Mesenchymal stem cell (in vitro differentiated cells and primary cell): ENCODE data around the gene TTC21A.
A peak's percentile ranks its signal among the peaks of the same experiment; 100 is the strongest.

Source experiments
- DNase-seq: peaks from one replicate; pipeline ENCODE4 v3.0.0-alpha.2; 2013
- H2AFZ ChIP-seq: one replicate; pipeline ENCODE4 v1.6.1; 2013; ENCODE audit warnings: low read depth, mild to moderate bottlenecking, control low read depth, inconsistent platforms, low read length, moderate library complexity
- H2AK5ac ChIP-seq: 2 replicates; pipeline ENCODE4 v1.6.1; 2013; ENCODE audit warnings: low read length, moderate library complexity, mild to moderate bottlenecking, inconsistent platforms; ENCODE audit not compliant: severe bottlenecking
- H2BK120ac ChIP-seq: one replicate; pipeline ENCODE4 v1.6.1; 2013; ENCODE audit warnings: low read depth, mild to moderate bottlenecking, inconsistent platforms, low read length, moderate library complexity
- H2BK12ac ChIP-seq, 2 experiments: one replicate each; pipeline ENCODE4 v1.6.1; 2013; ENCODE audit warnings: inconsistent platforms in 2 of 2, low read length in 2 of 2, mild to moderate bottlenecking in 2 of 2, moderate library complexity in 2 of 2, control low read depth in 1 of 2
- H2BK15ac ChIP-seq: one replicate; pipeline ENCODE4 v1.6.1; 2013; ENCODE audit warnings: mild to moderate bottlenecking, low read depth, inconsistent platforms; ENCODE audit not compliant: poor library complexity, severe bottlenecking
- H2BK5ac ChIP-seq: 2 replicates; pipeline ENCODE4 v1.6.1; 2013; ENCODE audit warnings: low read depth, mild to moderate bottlenecking, low read length, control low read depth, inconsistent platforms; ENCODE audit not compliant: poor library complexity, severe bottlenecking
- H3K14ac ChIP-seq, 2 experiments: one replicate each; pipeline ENCODE4 v1.6.1; 2013; ENCODE audit warnings: inconsistent platforms in 2 of 2, low read length in 2 of 2, control low read depth in 1 of 2, mild to moderate bottlenecking in 1 of 2, moderate library complexity in 1 of 2
- H3K18ac ChIP-seq, 2 experiments: one replicate each; pipeline ENCODE4 v1.6.1; 2013; ENCODE audit warnings: inconsistent platforms in 2 of 2, low read length in 2 of 2, control low read depth in 1 of 2, low read depth in 1 of 2, mild to moderate bottlenecking in 1 of 2
- H3K23ac ChIP-seq, 2 experiments: one replicate each; pipeline ENCODE4 v1.6.1; 2013; ENCODE audit warnings: inconsistent platforms in 2 of 2, low read length in 2 of 2, mild to moderate bottlenecking in 2 of 2, moderate library complexity in 2 of 2, control low read depth in 1 of 2
- H3K27ac ChIP-seq: 2 replicates; pipeline ENCODE4 v1.5.1; 2013; ENCODE audit warnings: mild to moderate bottlenecking, moderate library complexity, low read length, control low read depth, inconsistent platforms; ENCODE audit not compliant: poor library complexity, severe bottlenecking
- H3K27me3 ChIP-seq, 2 experiments: 2 replicates each; pipeline versions ENCODE4 v1.6.1 to v1.7.0; 2013; ENCODE audit warnings: low read length in 2 of 2, mild to moderate bottlenecking in 2 of 2, moderate library complexity in 2 of 2, control low read depth in 1 of 2, inconsistent platforms in 1 of 2; ENCODE audit not compliant: control insufficient read depth in 1 of 2, insufficient read depth in 1 of 2
- H3K36me3 ChIP-seq, 2 experiments: 2 replicates each; pipeline versions ENCODE4 v1.6.1 to v1.7.0; 2013; ENCODE audit warnings: low read length in 2 of 2, control low read depth in 1 of 2, inconsistent platforms in 1 of 2, low read depth in 1 of 2, mild to moderate bottlenecking in 1 of 2; ENCODE audit not compliant: insufficient read depth in 2 of 2, control insufficient read depth in 1 of 2
- H3K4ac ChIP-seq, 2 experiments: one replicate each; pipeline ENCODE4 v1.6.1; 2013; ENCODE audit warnings: inconsistent platforms in 2 of 2, low read length in 2 of 2, mild to moderate bottlenecking in 2 of 2, moderate library complexity in 2 of 2, control low read depth in 1 of 2, low read depth in 1 of 2
- H3K4me1 ChIP-seq: 2 replicates; pipeline ENCODE4 v1.6.1; 2013; ENCODE audit warnings: low read depth, low read length, control low read depth; ENCODE audit not compliant: control insufficient read depth, insufficient read depth
- H3K4me2 ChIP-seq: 2 replicates; pipeline ENCODE4 v1.6.1; 2013; ENCODE audit warnings: low read length, mild to moderate bottlenecking, inconsistent platforms; ENCODE audit not compliant: poor library complexity, severe bottlenecking
- H3K4me3 ChIP-seq, 2 experiments: 2 replicates each; pipeline versions ENCODE4 v1.5.1 to v1.7.0; 2013; ENCODE audit warnings: low read length in 2 of 2, mild to moderate bottlenecking in 2 of 2, control low read depth in 1 of 2, low read depth in 1 of 2; ENCODE audit not compliant: insufficient read depth in 1 of 2
- H3K79me1 ChIP-seq: replicated peaks from 2 replicates; pipeline ENCODE4 v1.6.1; 2013; ENCODE audit warnings: mild to moderate bottlenecking, control low read depth, low read length, inconsistent platforms; ENCODE audit not compliant: poor library complexity, severe bottlenecking
- H3K9ac ChIP-seq: 2 replicates; pipeline ENCODE4 v1.7.0; 2013; ENCODE audit warnings: mild to moderate bottlenecking, low read length, moderate library complexity
- H3K9me3 ChIP-seq: 2 replicates; pipeline ENCODE4 v1.7.0; 2013; ENCODE audit warnings: mild to moderate bottlenecking, low read length; ENCODE audit not compliant: control insufficient read depth
- H4K8ac ChIP-seq: one replicate; pipeline ENCODE4 v1.6.1; 2013; ENCODE audit warnings: inconsistent platforms, mild to moderate bottlenecking, low read length, moderate library complexity
- H4K91ac ChIP-seq: one replicate; pipeline ENCODE4 v1.6.1; 2013; ENCODE audit warnings: mild to moderate bottlenecking, low read length, inconsistent platforms
- WGBS: methylation state at CpG from one replicate; pipeline ENCODE4 v1.1.7; 2013; ENCODE audit warnings: mixed read lengths; 5-methylcytosine and 5-hydroxymethylcytosine counted together

The TTC21A gene

GRCh38 chr3:39137991-39138803 lies 30.7 kb downstream of the TTC21A start:
- DNase-seq, result peak; percentile 53
- Histone ChIP-seq H3K18ac (no peak overlapping the region), H2AFZ (no peak overlapping the region), H3K14ac (peak overlapping the region in 1 of 2 experiments; percentile 79), H2AK5ac (no peak overlapping the region), H3K36me3 (peaks cover 63 to 72% of the 10 kb centered on the region in 2 experiments), H3K27ac (no peak overlapping the region), H3K9me3 (no peaks in the 10 kb centered on the region), H3K23ac (peak overlapping the region in 1 of 2 experiments; percentile 32), H3K79me1 (peaks cover 35% of the 10 kb centered on the region), H3K4ac (no peak overlapping the region), H2BK5ac (no peak overlapping the region), H4K91ac (no peak overlapping the region), H2BK15ac (no peak overlapping the region), H3K4me2 (no peak overlapping the region), H3K9ac (no peak overlapping the region), H3K4me1 (peaks cover 14% of the 10 kb centered on the region), H2BK120ac (no peak overlapping the region), H4K8ac (no peak overlapping the region), H3K4me3 (no peak overlapping the region), H2BK12ac (no peak overlapping the region), H3K27me3 (no peaks in the 10 kb centered on the region)
- WGBS, result 97% methylated on average over 9 of the region's 10 CpGs

GRCh38 chr3:39138804-39139415 lies 31.4 kb downstream of the TTC21A start:
- no peak overlapping the region for H4K8ac ChIP-seq
- H3K23ac ChIP-seq, result no peak overlapping the region
- H3K4me1 ChIP-seq, result peaks cover 14% of the 10 kb centered on the region
- H3K4me3 ChIP-seq, result no peak overlapping the region
- no peak for DNase-seq
- H2BK5ac ChIP-seq, result no peak overlapping the region
- no peaks in the 10 kb centered on the region for H3K9me3 ChIP-seq
- no peak overlapping the region for H3K18ac ChIP-seq
- no peak overlapping the region for H2BK12ac ChIP-seq
- no peak overlapping the region for H3K4me2 ChIP-seq
- no peak overlapping the region for H3K9ac ChIP-seq
- H3K4ac ChIP-seq, result no peak overlapping the region
- whole genome bisulfite sequencing, result 95% methylated on average over 6 of the region's 7 CpGs
- H2BK15ac ChIP-seq, result no peak overlapping the region
- H3K14ac ChIP-seq, result no peak overlapping the region
- H3K27ac ChIP-seq, result no peak overlapping the region
- H3K79me1 ChIP-seq, result peaks cover 39% of the 10 kb centered on the region
- H2AK5ac ChIP-seq, result no peak overlapping the region
- peaks cover 67 to 72% of the 10 kb centered on the region in 2 experiments for H3K36me3 ChIP-seq
- no peak overlapping the region for H4K91ac ChIP-seq
- no peaks in the 10 kb centered on the region for H3K27me3 ChIP-seq
- no peak overlapping the region for H2AFZ ChIP-seq
- H2BK120ac ChIP-seq, result no peak overlapping the region

GRCh38 chr3:39139442-39139841 lies 32.0 kb downstream of the TTC21A start:
- Histone ChIP-seq H4K8ac (no peak overlapping the region), H3K27me3 (no peaks in the 10 kb centered on the region), H2BK120ac (no peak overlapping the region), H4K91ac (no peak overlapping the region), H3K4me1 (peaks cover 16% of the 10 kb centered on the region), H3K79me1 (peaks cover 43% of the 10 kb centered on the region), H3K9ac (no peak overlapping the region), H2BK15ac (no peak overlapping the region), H2BK12ac (no peak overlapping the region), H3K4me2 (no peak overlapping the region), H3K4ac (no peak overlapping the region), H3K14ac (no peak overlapping the region), H3K18ac (no peak overlapping the region), H3K36me3 (peaks cover 67 to 72% of the 10 kb centered on the region in 2 experiments), H3K9me3 (no peaks in the 10 kb centered on the region), H2AFZ (no peak overlapping the region), H3K23ac (no peak overlapping the region), H3K4me3 (no peak overlapping the region), H3K27ac (no peak overlapping the region), H2BK5ac (no peak overlapping the region), H2AK5ac (no peak overlapping the region)
- no peak for DNase-seq
- WGBS, result 100% methylated on average over 1 of the region's 2 CpGs

GRCh38 chr3:39140341-39140971 lies 33.0 kb downstream of the TTC21A start:
- no peak overlapping the region for H4K8ac ChIP-seq
- H3K4me2 ChIP-seq, result no peak overlapping the region
- no peak overlapping the region for H2BK5ac ChIP-seq
- H3K4ac ChIP-seq, result no peak overlapping the region
- 100% methylated on average over 2 of the region's 2 CpGs for WGBS
- H3K79me1 ChIP-seq, result peaks cover 47% of the 10 kb centered on the region
- H4K91ac ChIP-seq, result no peak overlapping the region
- H3K18ac ChIP-seq, result no peak overlapping the region
- no peak for DNase-seq
- no peak overlapping the region for H2BK15ac ChIP-seq
- H3K4me3 ChIP-seq, result no peak overlapping the region
- no peak overlapping the region for H2BK120ac ChIP-seq
- no peak overlapping the region for H2AFZ ChIP-seq
- H3K27me3 ChIP-seq, result no peaks in the 10 kb centered on the region
- no peak overlapping the region for H3K27ac ChIP-seq
- H3K4me1 ChIP-seq, result peaks cover 16% of the 10 kb centered on the region
- peaks cover 68 to 75% of the 10 kb centered on the region in 2 experiments for H3K36me3 ChIP-seq
- H2AK5ac ChIP-seq, result no peak overlapping the region
- H3K14ac ChIP-seq, result no peak overlapping the region
- H3K9me3 ChIP-seq, result no peaks in the 10 kb centered on the region
- H3K23ac ChIP-seq, result no peak overlapping the region
- no peak overlapping the region for H3K9ac ChIP-seq
- no peak overlapping the region for H2BK12ac ChIP-seq
